ENCODE measurements around the gene PAPPA2. TPM values are rescaled to one million over a fixed set of nuclear protein-coding genes. Genes with fewer than 3 reads are reported as not detected.

The PAPPA2 gene
- total RNA-seq, 1 experiment from 2014 or later = 0.06 TPM

DNA sequence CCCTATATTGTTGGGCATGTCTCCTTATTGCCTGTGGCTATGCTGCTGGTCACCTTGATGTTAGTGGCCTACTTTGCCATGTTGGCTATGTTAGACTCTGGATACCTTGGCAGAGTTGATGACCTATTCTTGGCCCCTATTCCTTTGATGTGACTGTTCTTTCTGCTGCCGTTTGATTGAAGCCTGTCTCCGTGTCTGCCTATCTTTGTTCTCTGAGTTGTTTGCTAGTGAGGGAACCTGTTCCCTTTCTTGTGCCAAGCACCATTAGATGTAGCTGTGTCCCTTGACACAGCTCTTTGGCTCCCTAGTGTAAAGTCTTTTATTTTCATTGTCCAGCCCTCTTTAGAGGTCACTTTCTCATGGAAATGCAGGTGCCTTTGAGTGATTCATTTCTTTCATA is 28.7 kb upstream of the PAPPA2 start:
- intact Hi-C loops (cut with micrococcal nuclease; ENCODE audit: unreplicated experiment) = no loop called here
- Histone ChIP-seq H3K27me3 (replicated peaks; ENCODE audit: insufficient read depth, low read depth, low read length, poor library complexity) (no peaks in the 10 kb centered on the region), H3K9me3 (ENCODE audit: low read depth, low read length, poor library complexity, severe bottlenecking) (no peaks in the 10 kb centered on the region), H3K36me3 (ENCODE audit: insufficient read depth, low read length, poor library complexity, severe bottlenecking) (no peaks in the 10 kb centered on the region), H3K4me1 (ENCODE audit: insufficient read depth, low read length, poor library complexity, severe bottlenecking) (no peaks in the 10 kb centered on the region), H3K27ac (ENCODE audit: low read depth, low read length, poor library complexity, severe bottlenecking) (no peak overlapping the region), H3K4me3 (ENCODE audit: low read depth, low read length, poor library complexity, severe bottlenecking) (no peak overlapping the region)
- no peak for TF ChIP-seq EZH2 (IDR thresholded peaks at IDR 0.05; ENCODE audit: borderline replicate concordance, low read depth, low read length, poor library complexity, severe bottlenecking)
- TF ChIP-seq, protein P1, sequence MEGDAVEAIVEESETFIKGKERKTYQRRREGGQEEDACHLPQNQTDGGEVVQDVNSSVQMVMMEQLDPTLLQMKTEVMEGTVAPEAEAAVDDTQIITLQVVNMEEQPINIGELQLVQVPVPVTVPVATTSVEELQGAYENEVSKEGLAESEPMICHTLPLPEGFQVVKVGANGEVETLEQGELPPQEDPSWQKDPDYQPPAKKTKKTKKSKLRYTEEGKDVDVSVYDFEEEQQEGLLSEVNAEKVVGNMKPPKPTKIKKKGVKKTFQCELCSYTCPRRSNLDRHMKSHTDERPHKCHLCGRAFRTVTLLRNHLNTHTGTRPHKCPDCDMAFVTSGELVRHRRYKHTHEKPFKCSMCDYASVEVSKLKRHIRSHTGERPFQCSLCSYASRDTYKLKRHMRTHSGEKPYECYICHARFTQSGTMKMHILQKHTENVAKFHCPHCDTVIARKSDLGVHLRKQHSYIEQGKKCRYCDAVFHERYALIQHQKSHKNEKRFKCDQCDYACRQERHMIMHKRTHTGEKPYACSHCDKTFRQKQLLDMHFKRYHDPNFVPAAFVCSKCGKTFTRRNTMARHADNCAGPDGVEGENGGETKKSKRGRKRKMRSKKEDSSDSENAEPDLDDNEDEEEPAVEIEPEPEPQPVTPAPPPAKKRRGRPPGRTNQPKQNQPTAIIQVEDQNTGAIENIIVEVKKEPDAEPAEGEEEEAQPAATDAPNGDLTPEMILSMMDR (conservative IDR thresholded peaks at IDR 0.05; ENCODE audit: low read depth, low read length) = no peak
- no peak for DNase-seq (ENCODE audit: low spot score)
- ChIA-PET CTCF (no interaction called here), POLR2A (ENCODE audit: low non-redundant PET) (no interaction called here)
- BruUV-seq (replicated peaks) = no TSS peak

DNA sequence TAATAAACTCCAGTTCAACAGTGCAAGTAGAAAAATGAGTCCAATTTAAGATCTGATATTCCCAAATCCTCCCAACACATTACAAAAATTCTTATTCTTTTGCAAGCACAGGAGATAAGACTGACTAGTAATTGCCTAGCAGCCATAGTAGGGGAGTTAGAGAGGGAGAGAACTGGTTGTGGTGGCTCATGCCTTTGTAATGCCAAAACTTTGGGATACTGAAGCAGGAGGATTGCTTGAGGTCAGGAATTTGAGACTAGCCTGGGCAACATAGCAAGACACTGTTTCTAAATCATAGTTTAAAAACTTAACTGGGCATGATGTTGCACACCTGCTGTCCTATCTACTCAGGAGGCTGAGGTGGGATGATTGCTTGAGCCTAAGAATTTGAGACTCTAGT is 26.7 kb upstream of the PAPPA2 start:
- Histone ChIP-seq H3K36me3 (ENCODE audit: insufficient read depth, low read length, poor library complexity, severe bottlenecking) (no peaks in the 10 kb centered on the region), H3K27ac (ENCODE audit: low read depth, low read length, poor library complexity, severe bottlenecking) (no peak overlapping the region), H3K4me1 (ENCODE audit: insufficient read depth, low read length, poor library complexity, severe bottlenecking) (no peaks in the 10 kb centered on the region), H3K27me3 (replicated peaks; ENCODE audit: insufficient read depth, low read depth, low read length, poor library complexity) (no peaks in the 10 kb centered on the region), H3K9me3 (ENCODE audit: low read depth, low read length, poor library complexity, severe bottlenecking) (no peaks in the 10 kb centered on the region), H3K4me3 (ENCODE audit: low read depth, low read length, poor library complexity, severe bottlenecking) (no peak overlapping the region)
- DNase-seq (ENCODE audit: low spot score) = no peak
- CTCF ChIA-PET = no interaction called here
- intact Hi-C loops (cut with micrococcal nuclease; ENCODE audit: unreplicated experiment) = no loop called here
- POLR2A ChIA-PET (ENCODE audit: low non-redundant PET) = no interaction called here
- BruUV-seq (replicated peaks) = no TSS peak
- TF ChIP-seq, protein P1 (conservative IDR thresholded peaks at IDR 0.05; ENCODE audit: low read depth, low read length) = no peak
- TF ChIP-seq EZH2 (IDR thresholded peaks at IDR 0.05; ENCODE audit: borderline replicate concordance, low read depth, low read length, poor library complexity, severe bottlenecking) = no peak

DNA sequence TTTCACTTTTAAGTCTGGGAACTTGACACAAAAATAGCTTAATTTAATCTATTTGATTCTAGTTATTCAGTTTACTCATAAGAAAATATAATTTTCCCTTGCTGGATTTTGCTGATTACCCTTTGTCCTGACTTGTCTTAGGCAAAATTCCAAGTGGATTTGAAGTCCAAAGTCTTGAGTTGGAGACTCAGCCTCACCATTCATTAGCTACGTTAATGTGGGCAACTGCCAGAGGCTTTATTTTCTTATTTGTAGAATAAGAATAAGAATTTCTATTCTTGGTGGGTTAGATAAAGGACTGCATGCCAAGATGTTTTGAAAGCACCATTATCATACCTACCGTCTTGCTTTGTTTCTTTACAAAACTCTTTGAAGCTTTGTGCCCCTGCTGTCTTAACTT is 22.8 kb upstream of the PAPPA2 start:
- H3K4me1 ChIP-seq (ENCODE audit: insufficient read depth, low read length, poor library complexity, severe bottlenecking) = no peaks in the 10 kb centered on the region
- POLR2A ChIA-PET (ENCODE audit: low non-redundant PET) = no interaction called here
- CTCF ChIA-PET = no interaction called here

More for the DNA sequence above, 22.8 kb upstream of the PAPPA2 start:
- intact Hi-C loops (cut with micrococcal nuclease; ENCODE audit: unreplicated experiment) = no loop called here
- Histone ChIP-seq H3K27ac (ENCODE audit: low read depth, low read length, poor library complexity, severe bottlenecking) (no peak overlapping the region), H3K27me3 (replicated peaks; ENCODE audit: insufficient read depth, low read depth, low read length, poor library complexity) (no peaks in the 10 kb centered on the region), H3K4me3 (ENCODE audit: low read depth, low read length, poor library complexity, severe bottlenecking) (no peak overlapping the region), H3K9me3 (ENCODE audit: low read depth, low read length, poor library complexity, severe bottlenecking) (no peaks in the 10 kb centered on the region), H3K36me3 (ENCODE audit: insufficient read depth, low read length, poor library complexity, severe bottlenecking) (no peaks in the 10 kb centered on the region)
- no peak for TF ChIP-seq EZH2 (IDR thresholded peaks at IDR 0.05; ENCODE audit: borderline replicate concordance, low read depth, low read length, poor library complexity, severe bottlenecking)
- TF ChIP-seq, protein P1 (conservative IDR thresholded peaks at IDR 0.05; ENCODE audit: low read depth, low read length) = no peak
- DNase-seq (ENCODE audit: low spot score) = no peak
- no TSS peak for BruUV-seq (replicated peaks)
